ENCODE results near the gene MFRP. TPM values are rescaled to one million over a fixed set of nuclear protein-coding genes. Genes with fewer than 3 reads are reported as not detected.

Gene MFRP
- total RNA-seq, 1 experiment from 2014 or later = not detected

- DNase-seq (ENCODE audit: low read depth, low spot score) = no peak
- ATAC-seq = no peak
- no peaks in the 10 kb centered on the region for H3K36me3 ChIP-seq (ENCODE audit: control insufficient read depth, insufficient read depth, low read length)
- CTCF ChIA-PET = interaction anchor here (0.6 to 2.3 kb wide), 7 partner anchors 14 to 100 kb away, joined by 3 to 22 read pairs (median 6); partner anchors contain the start of gene RNF26
- H3K27me3 ChIP-seq (ENCODE audit: control insufficient read depth, insufficient read depth, low read length) = no peaks in the 10 kb centered on the region
- in situ Hi-C loops (cut with HindIII; ENCODE audit: low pct_unique_long_range_greater_than_20kb, low sequenced_read_pairs) (no loop called here), intact Hi-C loops (cut with micrococcal nuclease; ENCODE audit: unreplicated experiment) (loop anchor here (5.0 kb wide), 1 partner anchor 37 kb away; no protein-coding TSS in a partner anchor)
- H3K27ac ChIP-seq (ENCODE audit: low read length) = no peak overlapping the region
- peaks cover 13% of the 10 kb centered on the region for H3K4me1 ChIP-seq (ENCODE audit: control insufficient read depth, insufficient read depth, low read length)
- no peak overlapping the region for H3K4me3 ChIP-seq (ENCODE audit: low read depth in 2 of 2, low read length in 2 of 2)
- no peaks in the 10 kb centered on the region for H3K9me3 ChIP-seq (ENCODE audit: control insufficient read depth, insufficient read depth, low read depth, low read length)
- POLR2A ChIA-PET = no interaction called here
- BruUV-seq (replicated peaks) = no TSS peak
- TF ChIP-seq TCF7L2 (IDR thresholded peaks at IDR 0.05; ENCODE audit: low read depth, low read length) = no peak
- TF ChIP-seq SIN3A (IDR thresholded peaks at IDR 0.05; ENCODE audit: borderline replicate concordance, insufficient read depth, low read depth, low read length) = no peak
- no peak for TF ChIP-seq POLR2AphosphoS5 (IDR thresholded peaks at IDR 0.05; ENCODE audit: low read depth, low read length)
Observed at GRCh38 chr11:119374632-119375336, 28.3 kb upstream of the MFRP start.

- Histone ChIP-seq H3K27ac (ENCODE audit: low read length) (no peak overlapping the region), H3K36me3 (ENCODE audit: control insufficient read depth, insufficient read depth, low read length) (no peaks in the 10 kb centered on the region), H3K27me3 (ENCODE audit: control insufficient read depth, insufficient read depth, low read length) (no peaks in the 10 kb centered on the region), H3K9me3 (ENCODE audit: control insufficient read depth, insufficient read depth, low read depth, low read length) (no peaks in the 10 kb centered on the region), H3K4me3 (ENCODE audit: low read depth in 2 of 2, low read length in 2 of 2) (no peak overlapping the region), H3K4me1 (ENCODE audit: control insufficient read depth, insufficient read depth, low read length) (peaks cover 13% of the 10 kb centered on the region)
- BruUV-seq (replicated peaks) = no TSS peak
- ChIA-PET CTCF (interaction anchor here (0.6 to 2.3 kb wide), 10 partner anchors 14 to 100 kb away, joined by 3 to 22 read pairs (median 4); partner anchors contain the start of gene RNF26), POLR2A (interaction anchor here (0.5 kb wide), 1 partner anchor 465 kb away, joined by 3 read pairs; no protein-coding TSS in a partner anchor)
- peak; percentile 83 for ATAC-seq
- in situ Hi-C loops (cut with HindIII; ENCODE audit: low pct_unique_long_range_greater_than_20kb, low sequenced_read_pairs) (no loop called here), intact Hi-C loops (cut with micrococcal nuclease; ENCODE audit: unreplicated experiment) (loop anchor here (5.0 kb wide), 1 partner anchor 37 kb away; no protein-coding TSS in a partner anchor)
- TF ChIP-seq CTCF (IDR thresholded peaks at IDR 0.05) (peak; percentile 98), TCF7L2 (IDR thresholded peaks at IDR 0.05; ENCODE audit: low read depth, low read length) (no peak)
- peak; percentile 55 for DNase-seq (ENCODE audit: low read depth, low spot score)
Observed at GRCh38 chr11:119373921-119374631, 27.6 kb upstream of the MFRP start.

GRCh38 chr11:119373059-119373920 lies 26.8 kb upstream of the MFRP start:
- H3K36me3 ChIP-seq (ENCODE audit: control insufficient read depth, insufficient read depth, low read length) = no peaks in the 10 kb centered on the region
- intact Hi-C loops (cut with micrococcal nuclease; ENCODE audit: unreplicated experiment) (loop anchor here (5.0 kb wide), 1 partner anchor 36 kb away; no protein-coding TSS in a partner anchor), in situ Hi-C loops (cut with HindIII; ENCODE audit: low pct_unique_long_range_greater_than_20kb, low sequenced_read_pairs) (no loop called here)
- H3K4me3 ChIP-seq (ENCODE audit: low read depth in 2 of 2, low read length in 2 of 2) = no peak overlapping the region
- POLR2A ChIA-PET = interaction anchor here (0.5 kb wide), 1 partner anchor 464 kb away, joined by 3 read pairs; no protein-coding TSS in a partner anchor
- ATAC-seq = no peak
- no TSS peak for BruUV-seq (replicated peaks)
- peaks cover 14% of the 10 kb centered on the region for H3K4me1 ChIP-seq (ENCODE audit: control insufficient read depth, insufficient read depth, low read length)
- TF ChIP-seq TCF7L2 (IDR thresholded peaks at IDR 0.05; ENCODE audit: low read depth, low read length) (no peak), REST (IDR thresholded peaks at IDR 0.05; ENCODE audit: insufficient read depth in 1 of 2, low read depth in 2 of 2, low read length in 1 of 2) (no peak), POLR2AphosphoS5 (IDR thresholded peaks at IDR 0.05; ENCODE audit: low read depth, low read length) (no peak), CTCF (IDR thresholded peaks at IDR 0.05) (no peak)
- DNase-seq (ENCODE audit: low read depth, low spot score) = no peak
- no peaks in the 10 kb centered on the region for H3K27me3 ChIP-seq (ENCODE audit: control insufficient read depth, insufficient read depth, low read length)
- H3K9me3 ChIP-seq (ENCODE audit: control insufficient read depth, insufficient read depth, low read depth, low read length) = no peaks in the 10 kb centered on the region
- CTCF ChIA-PET = interaction anchor here (0.5 to 2.3 kb wide), 10 partner anchors 7 to 101 kb away, joined by 3 to 22 read pairs (median 4); partner anchors contain the start of gene RNF26
- no peak overlapping the region for H3K27ac ChIP-seq (ENCODE audit: low read length)
